OCI-M1 (cell line): ENCODE results near the gene RAB14.

ENCODE experiments used
- DNase-seq: peaks from one replicate; lab custom pipeline; 2025; lab: John Stamatoyannopoulos, UW

Gene RAB14

GRCh38 chr9:121219530-121219929 lies 17.9 kb upstream of the RAB14 start:
- peak; percentile 50 for DNase-seq

GRCh38 chr9:121218357-121219027 lies 16.8 kb upstream of the RAB14 start:
- DNase-seq = no peak

- no peak for DNase-seq
These were observed 16.1 kb upstream of the RAB14 start for GRCh38 chr9:121217609-121218292.

GRCh38 chr9:121216271-121216805 lies 14.7 kb upstream of the RAB14 start:
- no peak for DNase-seq

- DNase-seq = no peak
These were observed 12.3 kb upstream of the RAB14 start for GRCh38 chr9:121214005-121214404.

- peak; percentile 96 for DNase-seq
These were observed 11.6 kb upstream of the RAB14 start for GRCh38 chr9:121213136-121213806.

GRCh38 chr9:121210536-121210935 lies 8.9 kb upstream of the RAB14 start:
- no peak for DNase-seq

GRCh38 chr9:121207371-121207940 lies 5.8 kb upstream of the RAB14 start:
- no peak for DNase-seq

GRCh38 chr9:121206516-121207370 lies 5.1 kb upstream of the RAB14 start:
- DNase-seq = no peak

GRCh38 chr9:121204611-121205010 lies 2.9 kb upstream of the RAB14 start:
- DNase-seq = no peak

- no peak for DNase-seq
These were observed 2.5 kb upstream of the RAB14 start for GRCh38 chr9:121204121-121204520.

- peak; percentile 65 for DNase-seq
These were observed 478 bp downstream of the RAB14 start for GRCh38 chr9:121201045-121201737.

- peak; percentile 54 for DNase-seq
These were observed 1.3 kb downstream of the RAB14 start for GRCh38 chr9:121200356-121200755.

- DNase-seq = peak; percentile 61
These were observed 1.7 kb downstream of the RAB14 start for GRCh38 chr9:121199921-121200320.

- DNase-seq = no peak
These were observed 3.1 kb downstream of the RAB14 start for GRCh38 chr9:121198512-121199042.

GRCh38 chr9:121197132-121197531 lies 4.5 kb downstream of the RAB14 start:
- DNase-seq = no peak

GRCh38 chr9:121196389-121196788 lies 5.3 kb downstream of the RAB14 start:
- peak; percentile 42 for DNase-seq

GRCh38 chr9:121194730-121195129 lies 6.9 kb downstream of the RAB14 start:
- peak; percentile 26 for DNase-seq

GRCh38 chr9:121192959-121193640 lies 8.6 kb downstream of the RAB14 start:
- DNase-seq = no peak

- no peak for DNase-seq
These were observed 9.2 kb downstream of the RAB14 start for GRCh38 chr9:121192518-121192917.
